Measurements from ENCODE around the gene EFHC1.

- no peak for TF ChIP-seq CTCF (IDR thresholded peaks at IDR 0.05)
- no peak for TF ChIP-seq EP300 (IDR thresholded peaks at IDR 0.05)
- no peak for TF ChIP-seq POLR2A (IDR thresholded peaks at IDR 0.05)
These were observed 38.9 kb upstream of the EFHC1 start for GRCh38 chr6:52381249-52381648.
